Activated T-helper 2 cell treated with anti-CD3 and anti-CD28 coated beads, Interferon-gamma antibody, Interleukin-2, Interleukin-4, amounts not matched to agents 10 μg/mL and 5 μg/mL and 100 μg/mL, durations not matched to agents 14 hours and 24 hours and 36 hours (primary cell): ENCODE results near the gene ARSG. TPM values are rescaled to one million over a fixed set of nuclear protein-coding genes. Genes with fewer than 3 reads are reported as not detected.

Source experiments
- DNase-seq: peaks from one replicate; pipeline ENCODE4 v3.0.0; 2021; ENCODE audit warnings: low spot score
- H3K27ac Mint-ChIP-seq: one replicate; pipeline ENCODE4 v1.8.0; 2021; ENCODE audit warnings: mixed read lengths
- H3K27me3 Mint-ChIP-seq: one replicate; pipeline ENCODE4 v1.8.0; 2021; ENCODE audit warnings: low read depth, mixed read lengths
- H3K36me3 Mint-ChIP-seq: one replicate; pipeline ENCODE4 v1.8.0; 2021; ENCODE audit warnings: low read depth, mixed read lengths
- H3K4me1 Mint-ChIP-seq: one replicate; pipeline ENCODE4 v1.8.0; 2021; ENCODE audit warnings: low read depth, mixed read lengths
- H3K4me3 Mint-ChIP-seq: one replicate; pipeline ENCODE4 v1.8.0; 2021; ENCODE audit warnings: low read depth, mild to moderate bottlenecking, moderate library complexity, mixed read lengths
- H3K9me3 Mint-ChIP-seq: one replicate; pipeline ENCODE4 v1.8.0; 2021; ENCODE audit warnings: mixed read lengths
- intact Hi-C: fragments of 100-400 bp; cut with micrococcal nuclease; formaldehyde crosslinking; loops from one replicate; pipeline ENCODE4 v1.15.1; 2023
- total RNA-seq: library from RNA; stranded (reverse); gene quantifications from 2 replicates; pipeline ENCODE4 v1.2.3, GENCODE V29; 2022

The ARSG gene
- total RNA-seq, 1 donor from 2014 or later = 7.3 TPM

DNA sequence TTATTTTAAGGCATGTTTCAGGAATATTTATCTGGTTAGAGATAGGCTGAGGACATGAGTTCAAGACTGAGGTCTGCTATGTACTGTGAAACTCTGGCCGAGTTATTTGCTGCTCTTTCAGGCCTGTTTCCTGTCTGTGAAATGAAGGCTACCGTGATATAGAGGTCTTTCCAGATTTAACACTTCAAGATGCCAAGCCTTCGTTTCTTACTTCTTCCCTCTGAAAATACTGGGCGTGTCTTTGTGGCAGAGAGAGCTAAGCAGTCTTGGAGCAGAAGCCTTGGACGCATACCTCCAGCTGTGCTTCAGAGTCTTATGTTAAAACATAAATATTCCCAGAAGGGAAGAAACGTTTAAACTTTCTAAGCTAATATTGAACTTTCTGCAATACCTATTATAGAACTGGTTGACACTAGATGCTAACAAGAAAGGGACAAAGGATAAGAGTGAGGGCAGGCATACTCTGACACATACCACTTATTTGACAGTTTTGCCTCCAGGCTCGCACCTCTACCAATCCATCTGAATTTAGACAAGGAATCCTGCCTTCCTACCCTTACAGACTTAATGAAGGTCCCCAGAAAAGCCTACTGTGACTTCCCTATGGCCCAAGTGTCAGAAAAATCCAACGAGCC, 148.5 kb downstream of the ARSG start:
- intact Hi-C loops = no loop called here
- no peak overlapping the region for H3K4me3 Mint-ChIP-seq
- peaks cover 18% of the 10 kb centered on the region for H3K36me3 Mint-ChIP-seq

DNA sequence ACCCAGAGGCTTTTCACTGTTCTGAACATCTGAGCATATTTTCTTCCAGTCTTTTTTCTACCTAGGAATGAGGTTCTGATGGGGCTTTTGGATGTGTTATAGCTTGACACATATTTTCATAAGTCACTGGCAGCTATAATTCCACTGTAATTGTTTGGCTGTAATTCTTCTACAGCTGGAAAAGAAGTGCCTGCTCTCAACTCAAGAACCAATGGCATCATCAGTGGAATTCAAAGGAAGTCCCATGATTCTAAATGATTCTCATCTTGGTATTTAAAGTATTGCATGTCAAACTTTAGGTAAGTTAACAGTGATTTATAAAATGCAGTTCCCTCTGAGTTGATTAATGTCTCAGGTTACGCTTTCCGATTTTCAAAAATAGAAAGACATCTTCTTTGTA, 149.2 kb downstream of the ARSG start:
- no peak for DNase-seq
- no peak overlapping the region for H3K27ac Mint-ChIP-seq
- H3K4me1 Mint-ChIP-seq = peaks cover 55% of the 10 kb centered on the region
- intact Hi-C loops = no loop called here
- H3K27me3 Mint-ChIP-seq = no peaks in the 10 kb centered on the region
- no peaks in the 10 kb centered on the region for H3K9me3 Mint-ChIP-seq
- H3K4me3 Mint-ChIP-seq = no peak overlapping the region
- H3K36me3 Mint-ChIP-seq = peaks cover 17% of the 10 kb centered on the region

More for the DNA sequence above, 148.5 kb downstream of the ARSG start:
- Mint-ChIP-seq H3K4me1 (peaks cover 54% of the 10 kb centered on the region), H3K27me3 (no peaks in the 10 kb centered on the region), H3K9me3 (no peaks in the 10 kb centered on the region), H3K27ac (no peak overlapping the region)
- DNase-seq = no peak

DNA sequence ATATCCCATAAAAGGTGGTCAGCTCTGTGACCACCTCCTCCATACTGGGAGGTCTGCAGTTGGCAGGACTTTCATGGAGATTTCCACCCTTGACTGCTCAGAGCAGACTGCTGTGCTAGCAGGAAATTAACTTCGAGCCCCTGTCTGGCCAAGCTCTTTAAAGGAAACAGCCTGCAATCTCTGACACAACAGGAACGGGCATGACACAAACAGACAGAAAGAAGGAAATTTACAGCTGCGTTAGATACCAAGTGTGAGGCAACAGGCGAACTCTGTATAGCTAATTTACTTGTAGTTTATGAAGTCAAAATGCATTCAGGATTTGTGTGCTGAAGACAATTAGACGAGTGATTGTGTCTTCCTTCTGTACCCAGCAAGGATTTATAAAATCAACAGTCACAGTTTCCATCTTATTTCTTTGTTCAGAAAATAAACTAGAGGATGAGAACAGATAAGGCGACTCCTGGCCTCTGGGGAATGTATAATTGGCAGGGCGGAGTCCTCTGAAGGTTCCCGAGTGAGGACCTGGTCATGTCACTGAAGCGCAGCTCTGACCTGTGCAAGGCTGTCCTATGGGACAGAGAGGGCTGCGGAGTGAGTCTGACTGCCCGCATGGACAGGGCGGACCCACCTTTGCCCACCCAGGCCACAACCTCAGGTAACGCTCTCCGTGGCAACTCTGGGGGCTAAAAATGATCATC, 149.9 kb downstream of the ARSG start:
- intact Hi-C loops = no loop called here
- peak overlapping the region; percentile 30 for H3K27ac Mint-ChIP-seq
- DNase-seq = no peak
- no peak overlapping the region for H3K4me3 Mint-ChIP-seq
- no peaks in the 10 kb centered on the region for H3K27me3 Mint-ChIP-seq
- H3K9me3 Mint-ChIP-seq = no peaks in the 10 kb centered on the region
- peaks cover 15% of the 10 kb centered on the region for H3K36me3 Mint-ChIP-seq
- peaks cover 50% of the 10 kb centered on the region for H3K4me1 Mint-ChIP-seq

DNA sequence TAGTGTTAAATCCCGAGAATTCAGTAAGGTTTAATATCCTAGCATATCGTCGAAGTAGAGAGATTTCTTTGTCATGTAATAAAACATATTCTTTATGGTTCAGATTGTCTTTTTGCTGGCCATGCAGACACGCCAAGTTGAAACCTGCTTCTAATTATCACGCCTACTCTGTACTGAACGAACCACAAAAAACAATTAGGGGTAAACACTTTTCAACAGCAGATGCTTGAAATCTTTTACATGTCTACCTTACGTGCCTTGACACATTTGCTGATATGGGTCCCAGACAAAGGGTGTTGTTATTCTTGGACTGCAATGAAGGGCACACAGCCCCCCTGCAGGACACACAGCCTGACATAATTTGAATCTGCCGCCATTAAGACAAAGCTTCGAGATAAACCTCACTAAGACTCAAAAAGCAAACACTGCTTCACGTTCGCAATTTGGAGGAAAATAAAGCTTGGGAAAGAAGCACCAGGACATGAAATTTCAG, 152.7 kb downstream of the ARSG start:
- intact Hi-C loops = no loop called here
- no peaks in the 10 kb centered on the region for H3K27me3 Mint-ChIP-seq
- H3K4me1 Mint-ChIP-seq = peaks cover 29% of the 10 kb centered on the region
- no peaks in the 10 kb centered on the region for H3K9me3 Mint-ChIP-seq
- H3K36me3 Mint-ChIP-seq = peaks cover 31% of the 10 kb centered on the region
- no peak for DNase-seq
- H3K27ac Mint-ChIP-seq = no peak overlapping the region
- no peak overlapping the region for H3K4me3 Mint-ChIP-seq

DNA sequence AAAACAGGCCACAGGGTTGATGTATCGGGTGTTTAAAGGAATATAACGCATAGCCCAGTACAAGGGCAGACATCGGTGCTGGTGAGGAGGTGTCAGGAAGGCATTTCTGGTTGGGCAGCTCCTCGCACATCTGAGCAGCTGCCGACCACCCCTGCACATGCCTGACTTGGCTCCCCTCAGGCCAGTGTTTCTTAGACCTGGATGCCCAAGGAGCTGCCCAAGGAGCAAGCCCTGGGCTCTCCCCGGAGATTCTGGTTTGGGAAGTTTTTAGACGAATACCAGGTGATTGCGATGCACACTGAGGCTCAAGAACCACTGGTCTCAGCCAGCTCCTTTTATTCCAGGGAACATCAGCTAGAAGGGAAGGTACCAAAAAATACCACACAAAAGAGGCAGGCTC, 154.4 kb downstream of the ARSG start:
- peaks cover 44% of the 10 kb centered on the region for H3K36me3 Mint-ChIP-seq

DNA sequence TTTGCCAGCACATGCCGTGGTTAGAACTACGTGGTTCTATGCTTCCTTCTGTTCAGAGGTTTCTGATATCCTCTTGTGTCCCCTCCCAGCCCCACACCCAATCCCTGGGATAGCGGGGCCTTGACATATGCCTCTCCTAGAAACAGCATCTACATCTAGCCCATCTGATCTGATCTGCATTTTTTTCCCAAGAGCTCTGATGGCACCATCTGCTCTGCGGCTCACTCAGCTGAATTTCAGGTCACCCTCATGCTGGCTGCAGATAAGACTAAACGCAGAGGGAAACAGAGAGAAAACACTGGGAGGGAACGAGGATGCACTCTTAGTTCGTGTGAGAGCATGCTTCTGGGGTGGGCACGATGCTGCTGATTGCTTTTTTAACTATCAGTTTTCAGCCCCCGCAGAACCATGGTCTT, 155.3 kb downstream of the ARSG start:
- H3K4me1 Mint-ChIP-seq = peaks cover 9% of the 10 kb centered on the region
- no peaks in the 10 kb centered on the region for H3K27me3 Mint-ChIP-seq
- H3K4me3 Mint-ChIP-seq = no peak overlapping the region
- H3K36me3 Mint-ChIP-seq = peaks cover 47% of the 10 kb centered on the region
- no peak for DNase-seq
- H3K27ac Mint-ChIP-seq = no peak overlapping the region
- no peaks in the 10 kb centered on the region for H3K9me3 Mint-ChIP-seq
- intact Hi-C loops = no loop called here

More for the DNA sequence above, 154.4 kb downstream of the ARSG start:
- peaks cover 17% of the 10 kb centered on the region for H3K4me1 Mint-ChIP-seq
- no peaks in the 10 kb centered on the region for H3K27me3 Mint-ChIP-seq
- H3K4me3 Mint-ChIP-seq = no peak overlapping the region
- H3K27ac Mint-ChIP-seq = no peak overlapping the region
- intact Hi-C loops = no loop called here
- DNase-seq = no peak
- H3K9me3 Mint-ChIP-seq = no peaks in the 10 kb centered on the region

DNA sequence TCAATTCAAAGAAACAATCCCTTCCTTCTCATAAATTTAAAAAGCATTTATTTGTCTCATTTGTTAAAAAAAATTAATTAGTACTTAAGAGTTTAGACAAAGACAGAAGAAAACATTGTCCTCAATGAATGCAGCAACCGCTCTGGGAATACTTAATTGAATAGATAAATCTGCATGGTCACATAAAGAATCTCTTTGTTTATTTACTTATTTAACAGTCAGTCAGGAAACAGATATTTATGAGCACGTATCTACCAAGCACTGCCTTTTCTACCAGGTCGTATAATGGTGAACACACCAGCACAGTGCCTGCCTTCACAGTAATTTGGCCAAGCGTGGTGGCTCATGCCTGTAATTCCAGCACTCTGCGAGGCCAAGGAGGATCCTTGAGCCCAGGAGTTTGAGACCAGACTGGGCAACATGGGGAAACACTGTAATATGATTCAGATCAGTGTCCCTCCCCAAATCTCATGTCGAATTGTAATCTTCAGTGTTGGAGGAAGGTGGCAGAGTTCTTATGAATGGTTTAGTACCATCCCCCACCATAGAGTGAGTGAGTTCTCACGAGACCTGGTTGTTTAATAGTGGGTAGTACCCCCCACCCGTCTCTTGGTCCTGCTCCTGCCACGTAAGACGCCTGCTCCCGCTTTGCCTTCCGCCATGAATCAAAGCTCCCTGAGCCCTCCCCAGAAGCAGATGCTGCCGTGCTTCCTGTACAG, 157.9 kb downstream of the ARSG start:
- no peak overlapping the region for H3K4me3 Mint-ChIP-seq
- no peaks in the 10 kb centered on the region for H3K9me3 Mint-ChIP-seq
- peaks cover 55% of the 10 kb centered on the region for H3K36me3 Mint-ChIP-seq
- no peaks in the 10 kb centered on the region for H3K27me3 Mint-ChIP-seq
- intact Hi-C loops = no loop called here
- H3K27ac Mint-ChIP-seq = no peak overlapping the region
- no peak for DNase-seq
- peaks cover 14% of the 10 kb centered on the region for H3K4me1 Mint-ChIP-seq

DNA sequence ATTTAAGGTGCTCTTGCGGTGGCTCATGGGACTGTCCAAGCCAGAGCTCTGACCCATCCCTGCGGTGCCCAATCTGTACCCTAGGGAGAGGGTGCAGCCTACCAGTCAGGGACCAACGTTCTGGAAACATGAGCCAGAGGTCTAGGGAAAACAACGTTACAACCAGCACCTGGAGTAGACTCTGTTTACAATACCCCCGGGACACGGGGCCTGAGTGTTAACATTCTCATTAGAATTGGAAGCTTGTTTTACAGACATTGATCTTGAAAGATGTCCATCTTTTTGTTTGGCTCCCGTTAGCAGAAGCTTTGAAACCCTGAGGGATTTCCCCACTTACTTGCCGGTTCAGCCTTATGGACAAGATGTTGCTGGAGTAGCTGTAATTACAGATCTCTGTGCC, 159.1 kb downstream of the ARSG start:
- H3K27me3 Mint-ChIP-seq = no peaks in the 10 kb centered on the region
- H3K4me1 Mint-ChIP-seq = peaks cover 21% of the 10 kb centered on the region
- H3K36me3 Mint-ChIP-seq = peaks cover 51% of the 10 kb centered on the region
- no peak for DNase-seq
- no peak overlapping the region for H3K27ac Mint-ChIP-seq
- intact Hi-C loops = no loop called here
- H3K4me3 Mint-ChIP-seq = no peak overlapping the region
- H3K9me3 Mint-ChIP-seq = no peaks in the 10 kb centered on the region

DNA sequence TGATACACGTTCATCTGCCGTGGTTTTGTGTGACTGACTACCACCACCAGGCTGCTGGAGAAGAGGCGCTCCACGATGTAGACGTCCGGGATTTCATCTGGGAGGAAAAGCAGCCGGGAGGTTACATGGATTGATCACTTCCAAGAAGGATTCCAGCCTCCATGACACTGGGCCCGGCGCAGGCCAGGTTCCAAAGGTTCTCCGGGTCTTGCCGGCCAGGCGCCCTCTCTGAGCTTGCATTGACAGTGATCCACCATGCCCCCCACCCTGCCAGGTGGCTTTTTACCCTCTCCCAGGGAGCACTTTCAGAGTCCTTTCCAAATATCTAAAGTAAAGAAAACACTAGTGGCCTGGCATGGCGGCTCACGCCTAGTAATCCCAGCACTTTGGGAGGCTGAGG, 159.5 kb downstream of the ARSG start:
- Mint-ChIP-seq H3K9me3 (no peaks in the 10 kb centered on the region), H3K4me1 (peaks cover 21% of the 10 kb centered on the region), H3K27ac (no peak overlapping the region), H3K27me3 (no peaks in the 10 kb centered on the region), H3K4me3 (no peak overlapping the region), H3K36me3 (peaks cover 48% of the 10 kb centered on the region)
- DNase-seq = no peak
- intact Hi-C loops = no loop called here

DNA sequence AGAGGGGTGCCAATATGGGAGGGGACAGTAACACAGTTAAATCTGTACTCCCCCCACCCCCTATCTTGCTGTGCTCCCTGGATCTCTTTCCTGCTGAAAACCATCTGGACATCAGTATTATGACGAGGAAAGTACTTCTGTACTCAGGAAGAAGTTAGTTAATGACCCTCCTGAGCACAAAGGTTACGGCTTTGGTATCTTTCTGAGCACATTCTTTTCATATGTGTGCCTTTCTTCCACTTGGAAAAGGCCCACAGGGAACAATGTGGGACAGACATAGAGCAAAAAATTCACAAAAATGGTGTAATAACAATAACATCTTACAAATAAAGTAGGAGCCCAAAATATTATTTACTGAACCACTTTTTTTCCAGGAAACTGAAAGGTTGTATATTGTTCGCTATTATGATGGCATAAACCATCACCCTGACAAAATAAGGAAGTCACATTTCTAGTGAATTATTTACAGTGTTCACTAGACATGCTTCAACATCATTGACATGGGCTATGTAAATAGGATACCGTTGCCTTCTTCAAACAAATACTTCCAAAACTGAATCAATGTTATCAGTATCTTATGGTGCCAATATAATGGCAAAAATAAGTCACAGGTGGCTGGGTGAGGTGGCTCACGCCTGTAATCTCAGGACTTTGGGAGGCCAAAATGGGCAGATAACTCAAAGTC, 160.5 kb downstream of the ARSG start:
- Mint-ChIP-seq H3K4me3 (no peak overlapping the region), H3K27me3 (no peaks in the 10 kb centered on the region), H3K36me3 (peaks cover 42% of the 10 kb centered on the region), H3K27ac (no peak overlapping the region), H3K9me3 (no peaks in the 10 kb centered on the region), H3K4me1 (peaks cover 26% of the 10 kb centered on the region)
- no peak for DNase-seq
- intact Hi-C loops = no loop called here

DNA sequence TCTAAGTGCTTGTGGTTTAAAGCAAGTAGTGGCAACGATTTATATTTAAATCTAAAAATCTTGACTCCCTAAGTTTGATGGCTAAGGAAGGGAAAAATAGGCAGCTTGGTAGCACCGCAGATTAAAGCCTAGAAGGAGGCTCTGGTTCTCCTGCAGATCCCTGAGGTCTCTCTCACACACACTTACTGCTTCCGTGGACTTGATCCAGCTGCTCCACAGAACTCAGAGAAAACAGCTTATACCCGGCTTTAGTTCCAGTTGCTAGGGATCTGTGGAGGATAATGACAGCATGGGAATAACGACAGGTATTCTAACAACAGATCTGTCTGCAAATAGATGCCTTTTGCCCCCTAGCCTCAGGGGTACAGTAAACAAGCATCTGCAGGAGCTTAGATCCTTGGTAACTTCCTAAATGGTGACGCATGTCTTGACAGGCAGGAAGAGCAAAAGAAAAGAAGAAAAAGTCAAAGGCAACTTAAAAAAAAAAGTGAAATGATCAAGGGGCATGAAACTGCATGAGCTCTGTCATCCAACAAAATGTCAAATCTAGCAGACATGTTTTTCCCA, 161.5 kb downstream of the ARSG start:
- Mint-ChIP-seq H3K4me1 (peaks cover 28% of the 10 kb centered on the region), H3K4me3 (no peak overlapping the region), H3K9me3 (no peaks in the 10 kb centered on the region), H3K36me3 (peaks cover 40% of the 10 kb centered on the region), H3K27me3 (no peaks in the 10 kb centered on the region), H3K27ac (no peak overlapping the region)
- intact Hi-C loops = no loop called here
- no peak for DNase-seq

DNA sequence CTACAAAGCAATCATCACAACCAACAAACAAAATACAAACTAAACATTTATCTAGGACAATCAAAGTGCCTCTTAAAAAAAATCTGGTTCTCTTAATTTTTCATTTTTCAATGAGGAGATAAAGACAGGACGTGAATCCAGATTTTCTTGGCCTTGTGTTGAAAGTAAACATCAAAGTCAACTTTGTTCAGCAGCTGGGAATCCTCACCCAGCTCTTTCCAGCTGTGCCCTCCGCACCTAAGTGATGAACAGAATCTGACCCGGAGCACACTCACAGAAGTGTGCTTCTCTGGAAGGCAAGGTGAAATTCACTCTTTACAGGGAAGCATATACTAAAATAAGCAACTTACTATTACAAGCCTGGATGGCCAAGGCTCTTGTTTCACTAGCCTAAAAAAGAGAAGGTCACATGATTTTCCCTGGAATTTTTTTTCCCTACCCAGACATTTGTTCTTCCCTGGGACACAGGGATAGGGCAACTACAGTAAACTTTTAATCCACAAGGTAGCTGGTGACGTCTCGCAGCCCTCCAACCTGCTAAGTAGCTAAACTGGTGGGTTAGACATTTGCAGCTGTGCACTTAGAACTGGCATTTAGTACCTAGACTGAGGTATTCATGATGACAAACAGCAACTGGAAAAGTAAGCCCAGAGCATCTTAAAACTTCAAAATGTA, 162.8 kb downstream of the ARSG start:
- peaks cover 28% of the 10 kb centered on the region for H3K36me3 Mint-ChIP-seq
- no peaks in the 10 kb centered on the region for H3K27me3 Mint-ChIP-seq
- H3K4me3 Mint-ChIP-seq = no peak overlapping the region
- peaks cover 38% of the 10 kb centered on the region for H3K4me1 Mint-ChIP-seq
- H3K27ac Mint-ChIP-seq = no peak overlapping the region
- DNase-seq = no peak
- intact Hi-C loops = no loop called here
- no peaks in the 10 kb centered on the region for H3K9me3 Mint-ChIP-seq
